K562 (cell line): ENCODE results near the gene IPPK.

ENCODE experiments used
- NONO ChIP-seq, 2 experiments: fragments of 200-400 bp in 1 of 2; fragments of 450-650 bp in 1 of 2; formaldehyde crosslinking in 1 of 2; IDR thresholded peaks; 2 replicates each; pipeline ENCODE4 v1.6.1; 2017; ENCODE audit warnings: low read depth in 2 of 2, mild to moderate bottlenecking in 2 of 2, moderate library complexity in 2 of 2, low read length in 1 of 2
- SP1 ChIP-seq: sonication (generic); formaldehyde crosslinking; IDR thresholded peaks from 2 replicates; pipeline ENCODE4 v1.8.1; 2022; ENCODE audit warnings: mild to moderate bottlenecking, missing genetic modification reagents
- TF ChIP-seq, protein P1 (sequence below): sonication (generic); formaldehyde crosslinking; IDR thresholded peaks from 2 replicates; pipeline ENCODE4 v1.8.0; 2023; ENCODE audit warnings: mild to moderate bottlenecking, missing genetic modification reagents

DNA sequence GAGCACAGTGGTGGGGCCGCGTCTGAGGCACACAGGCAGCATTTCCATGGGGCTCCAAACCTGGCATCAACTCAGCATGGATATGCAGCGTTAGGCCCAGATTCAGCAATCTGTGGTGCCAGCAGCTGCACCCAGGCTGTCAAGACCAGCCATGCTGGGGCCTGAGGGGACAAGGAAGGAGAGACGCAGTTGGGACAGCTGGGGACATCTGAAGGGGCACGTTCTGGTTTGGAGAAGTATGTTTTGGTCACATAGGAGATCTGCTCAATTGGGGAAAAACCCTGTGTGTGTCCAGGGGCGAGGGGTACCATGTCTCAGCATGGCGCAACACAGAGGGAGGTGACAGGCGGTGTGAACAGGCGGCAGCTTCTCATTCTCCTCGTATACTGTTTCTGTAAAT lies 67.5 kb downstream of the IPPK start:
- TF ChIP-seq SP1: no peak
- TF ChIP-seq, protein P1, sequence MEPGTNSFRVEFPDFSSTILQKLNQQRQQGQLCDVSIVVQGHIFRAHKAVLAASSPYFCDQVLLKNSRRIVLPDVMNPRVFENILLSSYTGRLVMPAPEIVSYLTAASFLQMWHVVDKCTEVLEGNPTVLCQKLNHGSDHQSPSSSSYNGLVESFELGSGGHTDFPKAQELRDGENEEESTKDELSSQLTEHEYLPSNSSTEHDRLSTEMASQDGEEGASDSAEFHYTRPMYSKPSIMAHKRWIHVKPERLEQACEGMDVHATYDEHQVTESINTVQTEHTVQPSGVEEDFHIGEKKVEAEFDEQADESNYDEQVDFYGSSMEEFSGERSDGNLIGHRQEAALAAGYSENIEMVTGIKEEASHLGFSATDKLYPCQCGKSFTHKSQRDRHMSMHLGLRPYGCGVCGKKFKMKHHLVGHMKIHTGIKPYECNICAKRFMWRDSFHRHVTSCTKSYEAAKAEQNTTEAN: no peak
- TF ChIP-seq NONO (IDR thresholded peaks at IDR 0.05; ENCODE audit: low read depth in 2 of 2, low read length in 1 of 2): no peak
